Measurements from ENCODE around the gene HGD. TPM values are rescaled to one million over a fixed set of nuclear protein-coding genes. Genes with fewer than 3 reads are reported as not detected.
"Not testable (repeated sequence)": the region's sequence is repeated elsewhere in the genome, so short reads cannot be mapped to it uniquely, and the experiment has no call there.

Gene HGD
- total RNA-seq, 1 experiment from 2014 or later = 0.18 TPM

DNA sequence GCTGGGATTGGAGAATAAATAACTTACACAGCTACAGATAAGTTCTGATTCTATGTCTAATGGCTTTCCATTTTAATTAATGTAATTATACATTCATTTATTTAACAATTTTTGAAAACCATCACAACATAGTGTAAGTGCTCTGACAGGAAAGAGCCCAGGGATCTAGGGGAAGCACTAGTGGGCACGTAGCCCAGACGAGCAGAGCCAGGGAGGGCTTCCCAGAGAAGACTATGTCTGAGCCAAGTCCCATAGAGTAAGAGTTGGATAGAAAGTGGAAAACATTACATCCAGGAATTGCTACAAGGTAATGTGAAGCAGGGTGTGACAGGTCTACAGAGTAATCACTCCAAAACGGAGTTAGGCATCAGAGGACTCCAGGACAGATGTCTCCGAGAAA lies 2.9 kb upstream of the HGD start:
- Histone ChIP-seq H3K4me1 (no peaks in the 10 kb centered on the region), H3K27ac (no peak overlapping the region), H3K9me3 (replicated peaks) (no peaks in the 10 kb centered on the region), H3K27me3 (no peaks in the 10 kb centered on the region), H3K36me3 (peaks cover 4% of the 10 kb centered on the region; the same call in 1 of the 2 replicates), H3K4me3 (no peak overlapping the region)
- DNase-seq = no peak

- DNase-seq = no peak
- H3K27me3 ChIP-seq = no peaks in the 10 kb centered on the region
- H3K27ac ChIP-seq = no peak overlapping the region
- peaks cover 4% of the 10 kb centered on the region; the same call in 1 of the 2 replicates for H3K36me3 ChIP-seq
- no peaks in the 10 kb centered on the region for H3K4me1 ChIP-seq
- H3K9me3 ChIP-seq (replicated peaks) = no peaks in the 10 kb centered on the region
- no peak overlapping the region for H3K4me3 ChIP-seq
These were observed 1.7 kb upstream of the HGD start for GRCh38 chr3:120683671-120684301.

GRCh38 chr3:120683213-120683612 lies 1.2 kb upstream of the HGD start:
- Histone ChIP-seq H3K9me3 (replicated peaks) (no peaks in the 10 kb centered on the region), H3K27ac (no peak overlapping the region), H3K36me3 (peaks cover 4% of the 10 kb centered on the region; the same call in 1 of the 2 replicates), H3K4me1 (no peaks in the 10 kb centered on the region), H3K27me3 (no peaks in the 10 kb centered on the region), H3K4me3 (no peak overlapping the region)
- no peak for DNase-seq

DNA sequence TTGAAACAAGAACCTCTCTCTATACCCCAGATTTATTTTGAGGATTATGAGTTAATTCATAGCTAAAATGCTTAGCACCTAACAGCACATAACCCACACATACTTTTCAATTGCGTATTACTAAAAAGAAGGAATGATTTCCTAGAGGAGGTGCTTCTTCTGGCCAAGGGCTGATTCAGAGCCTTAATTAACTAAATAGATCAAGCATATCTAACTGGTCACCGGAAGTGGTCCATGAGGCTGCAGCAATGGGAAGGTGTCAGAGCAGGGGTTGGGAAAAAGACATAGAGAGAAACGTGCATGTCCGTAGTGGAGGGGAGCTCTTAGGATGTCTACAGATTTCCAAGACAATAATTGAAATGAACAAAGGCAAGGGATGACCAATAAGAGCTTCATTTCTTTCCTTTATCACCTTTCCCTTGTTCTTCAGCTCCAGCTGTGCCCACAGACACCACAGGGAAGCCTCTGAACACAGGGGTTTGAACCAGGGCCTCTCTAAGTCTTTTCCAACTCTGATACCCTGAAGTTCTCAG lies 467 bp downstream of the HGD start:
- H3K4me3 ChIP-seq = no peak overlapping the region
- no peaks in the 10 kb centered on the region for H3K27me3 ChIP-seq
- no peak for DNase-seq
- H3K27ac ChIP-seq = no peak overlapping the region
- 0 out of 2 replicates have a peak, but pooled peaks cover 2% of the 10 kb centered on the region for H3K36me3 ChIP-seq
- no peaks in the 10 kb centered on the region for H3K9me3 ChIP-seq (replicated peaks)
- H3K4me1 ChIP-seq = no peaks in the 10 kb centered on the region

DNA sequence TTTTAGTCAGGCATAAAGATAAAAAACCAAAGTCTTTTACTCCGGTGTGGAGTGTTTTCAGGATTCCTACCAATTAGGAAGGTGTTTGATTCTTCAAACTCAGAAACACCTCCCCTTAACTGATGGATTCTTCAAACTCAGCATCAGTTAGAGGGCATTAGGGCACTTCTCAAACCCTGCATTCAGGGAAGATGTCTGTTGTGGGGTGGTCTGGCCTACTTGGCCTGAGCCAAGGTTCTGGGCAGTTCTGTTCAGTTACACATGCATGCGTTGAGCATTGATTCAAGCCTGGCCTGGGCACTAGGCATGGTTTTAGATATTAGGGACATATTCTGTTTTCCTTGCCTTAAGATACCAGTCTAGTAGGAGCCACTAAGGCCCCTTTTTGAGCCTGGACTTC lies 1.0 kb downstream of the HGD start:
- H3K4me1 ChIP-seq = no peaks in the 10 kb centered on the region
- no peak for DNase-seq
- H3K4me3 ChIP-seq = no peak overlapping the region
- H3K27me3 ChIP-seq = no peaks in the 10 kb centered on the region
- no peaks in the 10 kb centered on the region for H3K36me3 ChIP-seq
- H3K27ac ChIP-seq = no peak overlapping the region
- H3K9me3 ChIP-seq (replicated peaks) = no peaks in the 10 kb centered on the region

GRCh38 chr3:120680193-120680894 lies 1.7 kb downstream of the HGD start:
- Histone ChIP-seq H3K9me3 (replicated peaks) (no peaks in the 10 kb centered on the region), H3K4me3 (no peak overlapping the region), H3K4me1 (no peaks in the 10 kb centered on the region), H3K27me3 (no peaks in the 10 kb centered on the region), H3K36me3 (no peaks in the 10 kb centered on the region), H3K27ac (no peak overlapping the region)
- DNase-seq = no peak

DNA sequence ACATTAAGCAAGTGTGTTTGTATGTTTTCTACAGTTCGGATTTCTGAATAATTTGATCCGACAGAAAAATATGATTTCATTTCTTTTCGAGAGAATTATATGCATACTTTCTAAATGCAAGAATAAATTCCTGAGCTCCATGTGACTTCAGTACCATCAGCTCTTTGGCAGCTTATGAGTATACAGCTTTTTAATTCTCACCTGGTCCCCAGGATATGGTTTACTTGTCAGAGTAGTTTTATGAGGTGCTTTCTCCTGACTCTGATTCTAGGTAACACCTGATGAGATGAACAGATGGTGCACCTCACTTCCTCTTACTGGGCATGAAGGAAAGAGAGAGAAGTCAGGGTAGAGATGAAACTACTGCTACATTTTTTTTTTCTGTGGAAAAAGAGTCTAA lies 3.1 kb downstream of the HGD start:
- no peaks in the 10 kb centered on the region for H3K4me1 ChIP-seq
- H3K9me3 ChIP-seq (replicated peaks) = no peaks in the 10 kb centered on the region
- DNase-seq = no peak
- no peaks in the 10 kb centered on the region for H3K36me3 ChIP-seq
- no peaks in the 10 kb centered on the region for H3K27me3 ChIP-seq
- H3K27ac ChIP-seq = no peak overlapping the region
- peak overlapping the region; percentile 22 for H3K4me3 ChIP-seq

GRCh38 chr3:120678331-120678947 lies 3.6 kb downstream of the HGD start:
- no peaks in the 10 kb centered on the region for H3K9me3 ChIP-seq (replicated peaks)
- H3K4me3 ChIP-seq = peak overlapping the region; percentile 22
- H3K27me3 ChIP-seq = no peaks in the 10 kb centered on the region
- no peaks in the 10 kb centered on the region for H3K36me3 ChIP-seq
- H3K4me1 ChIP-seq = no peaks in the 10 kb centered on the region
- no peak overlapping the region for H3K27ac ChIP-seq
- DNase-seq = peak; percentile 5 to 37

DNA sequence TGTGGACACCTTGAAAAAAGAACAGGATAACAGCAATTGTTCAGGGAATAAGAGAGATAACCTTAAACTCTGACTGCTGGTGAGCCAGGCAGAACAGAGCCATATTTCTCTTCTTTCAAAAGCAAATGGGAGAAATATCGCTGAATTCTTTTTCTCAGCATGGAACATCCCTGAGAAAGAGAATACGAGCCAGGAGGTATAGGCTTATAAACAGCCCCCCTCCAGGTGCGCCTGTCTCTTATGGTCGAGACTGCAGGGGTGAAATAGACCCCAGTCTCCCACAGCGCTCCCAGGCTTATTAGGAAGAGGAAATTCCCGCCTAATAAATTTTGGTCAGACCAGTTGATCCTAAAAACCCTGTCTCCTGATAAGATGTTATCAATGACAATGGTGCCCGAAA lies 4.8 kb downstream of the HGD start:
- DNase-seq; H3K36me3 ChIP-seq; H3K27ac ChIP-seq; H3K9me3 ChIP-seq (replicated peaks); H3K4me3 ChIP-seq; H3K4me1 ChIP-seq; H3K27me3 ChIP-seq: not testable (repeated sequence)

- no peak overlapping the region for H3K4me3 ChIP-seq
- no peaks in the 10 kb centered on the region for H3K9me3 ChIP-seq (replicated peaks)
- H3K27me3 ChIP-seq = no peaks in the 10 kb centered on the region
- DNase-seq = no peak
- no peaks in the 10 kb centered on the region for H3K36me3 ChIP-seq
- H3K4me1 ChIP-seq = no peaks in the 10 kb centered on the region
- no peak overlapping the region for H3K27ac ChIP-seq
These were observed 8.9 kb downstream of the HGD start for GRCh38 chr3:120673116-120673515.

- Histone ChIP-seq H3K36me3 (no peaks in the 10 kb centered on the region), H3K4me3 (no peak overlapping the region), H3K4me1 (no peaks in the 10 kb centered on the region), H3K27me3 (no peaks in the 10 kb centered on the region), H3K9me3 (replicated peaks) (no peaks in the 10 kb centered on the region), H3K27ac (no peak overlapping the region)
- DNase-seq = no peak
These were observed 11.5 kb downstream of the HGD start for GRCh38 chr3:120670576-120670975.

DNA sequence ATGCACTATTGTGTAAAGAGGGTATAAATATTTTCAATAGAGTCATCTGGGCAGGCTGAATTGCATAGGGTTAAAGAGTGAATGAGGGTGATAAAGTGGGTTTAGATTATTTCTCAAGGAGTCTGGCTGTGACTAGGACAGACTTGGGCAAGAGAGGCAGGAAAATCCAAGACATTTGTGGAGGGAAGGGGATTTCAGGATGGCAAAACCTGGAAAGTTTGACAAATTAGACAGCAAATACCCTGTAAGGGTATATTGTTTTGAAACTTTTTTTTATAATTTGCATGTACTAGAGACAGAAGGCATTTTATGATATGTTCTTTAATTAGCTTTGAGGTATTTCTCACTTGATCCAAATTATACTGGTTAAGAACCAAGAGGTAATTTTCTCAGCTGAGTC lies 17.1 kb downstream of the HGD start:
- Histone ChIP-seq H3K4me1 (no peaks in the 10 kb centered on the region), H3K27ac (no peak overlapping the region), H3K9me3 (replicated peaks) (no peaks in the 10 kb centered on the region), H3K27me3 (no peaks in the 10 kb centered on the region), H3K4me3 (no peak overlapping the region), H3K36me3 (no peaks in the 10 kb centered on the region)
- no peak for DNase-seq

DNA sequence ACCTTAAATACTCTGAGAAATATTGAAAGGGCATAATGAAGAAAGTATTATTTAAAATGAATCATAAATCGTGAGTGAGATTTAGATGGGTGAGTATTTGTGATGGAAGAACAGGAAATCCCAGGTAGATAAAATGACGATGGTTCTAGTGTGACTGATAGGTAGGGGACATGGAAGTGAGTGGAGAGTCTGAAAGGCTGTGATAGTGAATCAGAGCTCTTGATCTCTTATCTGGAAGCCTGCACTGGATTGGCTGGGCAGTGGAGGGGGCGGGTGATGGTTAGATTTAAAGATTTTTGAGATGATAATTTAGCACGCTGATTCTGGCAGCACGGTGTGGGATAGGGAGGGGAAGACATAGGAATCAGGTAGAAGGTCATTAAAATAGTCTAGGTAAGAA lies 20.1 kb downstream of the HGD start:
- no peaks in the 10 kb centered on the region for H3K4me1 ChIP-seq

GRCh38 chr3:120661106-120661905 lies 20.7 kb downstream of the HGD start:
- H3K9me3 ChIP-seq (replicated peaks) = no peaks in the 10 kb centered on the region
- H3K27ac ChIP-seq = no peak overlapping the region
- no peaks in the 10 kb centered on the region for H3K36me3 ChIP-seq
- H3K27me3 ChIP-seq = no peaks in the 10 kb centered on the region
- H3K4me3 ChIP-seq = no peak overlapping the region
- no peaks in the 10 kb centered on the region for H3K4me1 ChIP-seq
- no peak for DNase-seq

More for the DNA sequence above, 20.1 kb downstream of the HGD start:
- no peak for DNase-seq
- Histone ChIP-seq H3K4me3 (no peak overlapping the region), H3K36me3 (no peaks in the 10 kb centered on the region), H3K9me3 (replicated peaks) (no peaks in the 10 kb centered on the region), H3K27me3 (no peaks in the 10 kb centered on the region), H3K27ac (no peak overlapping the region)

- Histone ChIP-seq H3K4me3 (no peak overlapping the region), H3K9me3 (replicated peaks) (no peaks in the 10 kb centered on the region), H3K27ac (no peak overlapping the region), H3K4me1 (no peaks in the 10 kb centered on the region), H3K27me3 (no peaks in the 10 kb centered on the region), H3K36me3 (no peaks in the 10 kb centered on the region)
- no peak for DNase-seq
These were observed 22.2 kb downstream of the HGD start for GRCh38 chr3:120659834-120660233.
